Right atrium auricular region (tissue), 2 donors: Measurements from ENCODE around the gene BMPR1B. TPM values are rescaled to one million over a fixed set of nuclear protein-coding genes. Genes with fewer than 3 reads are reported as not detected.

Source experiments
- DNase-seq: peaks from one replicate; pipeline ENCODE4 v3.0.0-alpha.2; 2019; ENCODE audit warnings: low spot score
- H3K27ac ChIP-seq, 2 donors: fragments of 200-600 bp; sonication (generic); 1 replicate in 1 of 2; 2 replicates in 1 of 2; pipeline ENCODE4 v1.5.1; 2016 to 2019
- H3K27me3 ChIP-seq, 2 donors: fragments of 200-600 bp; sonication (generic); one replicate each; pipeline versions ENCODE4 v1.5.1 to v1.6.0; 2017 to 2019
- H3K36me3 ChIP-seq: fragments of 200-600 bp; sonication (generic); one replicate; pipeline ENCODE4 v1.5.1; 2016
- H3K4me1 ChIP-seq, 2 donors: fragments of 200-600 bp; sonication (generic); one replicate each; pipeline versions ENCODE4 v1.5.1 to v1.6.0; 2017 to 2019
- H3K4me3 ChIP-seq, 2 donors: fragments of 200-600 bp; sonication (generic); 1 replicate in 1 of 2; 2 replicates in 1 of 2; pipeline ENCODE4 v1.5.1; 2017 to 2019; ENCODE audit warnings: mild to moderate bottlenecking in 1 of 2, moderate library complexity in 1 of 2
- H3K9me3 ChIP-seq, 2 donors: fragments of 200-600 bp; sonication (generic); one replicate each; pipeline ENCODE4 v1.5.1; 2019
- total RNA-seq, 2 donors: library from RNA; depleted of rRNA; stranded (reverse); fragments of >200 nt; gene quantifications; one replicate each; pipeline ENCODE4 v1.1.0, GENCODE V29; 2016
- TF ChIP-seq, protein P1 (sequence below), 2 donors: fragments of 200-600 bp; sonication (generic); IDR thresholded peaks; one replicate each; pipeline ENCODE4 v1.5.1; 2019; ENCODE audit warnings: antibody characterized with exemption in 2 of 2

BMPR1B gene
- total RNA-seq, 2 donors from 2014 or later = 0.82 to 1.4 TPM

- Histone ChIP-seq H3K27me3 (no peaks in the 10 kb centered on the region), H3K9me3 (no peaks in the 10 kb centered on the region), H3K27ac (no peak overlapping the region), H3K4me1 (no peaks in the 10 kb centered on the region), H3K4me3 (no peak overlapping the region), H3K36me3 (no peaks in the 10 kb centered on the region)
- TF ChIP-seq, protein P1, sequence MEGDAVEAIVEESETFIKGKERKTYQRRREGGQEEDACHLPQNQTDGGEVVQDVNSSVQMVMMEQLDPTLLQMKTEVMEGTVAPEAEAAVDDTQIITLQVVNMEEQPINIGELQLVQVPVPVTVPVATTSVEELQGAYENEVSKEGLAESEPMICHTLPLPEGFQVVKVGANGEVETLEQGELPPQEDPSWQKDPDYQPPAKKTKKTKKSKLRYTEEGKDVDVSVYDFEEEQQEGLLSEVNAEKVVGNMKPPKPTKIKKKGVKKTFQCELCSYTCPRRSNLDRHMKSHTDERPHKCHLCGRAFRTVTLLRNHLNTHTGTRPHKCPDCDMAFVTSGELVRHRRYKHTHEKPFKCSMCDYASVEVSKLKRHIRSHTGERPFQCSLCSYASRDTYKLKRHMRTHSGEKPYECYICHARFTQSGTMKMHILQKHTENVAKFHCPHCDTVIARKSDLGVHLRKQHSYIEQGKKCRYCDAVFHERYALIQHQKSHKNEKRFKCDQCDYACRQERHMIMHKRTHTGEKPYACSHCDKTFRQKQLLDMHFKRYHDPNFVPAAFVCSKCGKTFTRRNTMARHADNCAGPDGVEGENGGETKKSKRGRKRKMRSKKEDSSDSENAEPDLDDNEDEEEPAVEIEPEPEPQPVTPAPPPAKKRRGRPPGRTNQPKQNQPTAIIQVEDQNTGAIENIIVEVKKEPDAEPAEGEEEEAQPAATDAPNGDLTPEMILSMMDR (IDR thresholded peaks at IDR 0.05) = no peak
- no peak for DNase-seq
Observed at GRCh38 chr4:94882756-94883155, 125.0 kb downstream of the BMPR1B start.

DNA sequence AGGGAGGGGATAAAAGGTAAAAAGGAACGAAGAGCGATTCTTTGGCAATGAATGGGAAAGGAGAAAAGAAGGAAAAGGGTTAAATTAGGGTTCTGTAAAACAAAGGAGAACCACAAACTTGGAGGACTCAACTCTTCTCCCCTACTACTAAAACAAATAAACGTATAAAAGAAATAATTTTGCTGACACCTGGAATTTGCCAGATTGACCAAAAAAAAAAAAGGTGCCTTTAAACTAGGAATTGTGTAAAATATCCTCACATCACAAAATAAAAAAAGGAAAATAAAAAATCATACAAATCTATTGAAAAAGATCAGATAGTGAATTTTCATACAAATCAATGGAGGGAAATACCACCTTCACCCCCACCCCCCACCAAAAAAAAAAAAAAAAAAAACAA is 129.3 kb downstream of the BMPR1B start:
- DNase-seq = no peak
- TF ChIP-seq, protein P1 (IDR thresholded peaks at IDR 0.05) = no peak
- Histone ChIP-seq H3K27ac (no peak overlapping the region), H3K27me3 (no peaks in the 10 kb centered on the region), H3K4me1 (no peaks in the 10 kb centered on the region), H3K4me3 (no peak overlapping the region), H3K9me3 (peaks cover 0 to 6% of the 10 kb centered on the region in 2 donors), H3K36me3 (no peaks in the 10 kb centered on the region)

- Histone ChIP-seq H3K36me3 (no peaks in the 10 kb centered on the region), H3K27me3 (no peaks in the 10 kb centered on the region), H3K4me1 (no peaks in the 10 kb centered on the region), H3K4me3 (no peak overlapping the region), H3K27ac (no peak overlapping the region), H3K9me3 (peaks cover 0 to 6% of the 10 kb centered on the region in 2 donors)
- no peak for DNase-seq
- TF ChIP-seq, protein P1 (IDR thresholded peaks at IDR 0.05) = no peak
Observed at GRCh38 chr4:94889523-94889922, 131.8 kb downstream of the BMPR1B start.

GRCh38 chr4:94889946-94890345 is 132.2 kb downstream of the BMPR1B start:
- H3K36me3 ChIP-seq = no peaks in the 10 kb centered on the region
- DNase-seq = no peak
- no peak overlapping the region for H3K4me3 ChIP-seq
- no peaks in the 10 kb centered on the region for H3K27me3 ChIP-seq
- peaks cover 0 to 6% of the 10 kb centered on the region in 2 donors for H3K9me3 ChIP-seq
- no peaks in the 10 kb centered on the region for H3K4me1 ChIP-seq
- H3K27ac ChIP-seq = no peak overlapping the region
- TF ChIP-seq, protein P1 (IDR thresholded peaks at IDR 0.05) = no peak

GRCh38 chr4:94890579-94890978 is 132.8 kb downstream of the BMPR1B start:
- Histone ChIP-seq H3K4me3 (no peak overlapping the region), H3K27ac (no peak overlapping the region), H3K27me3 (no peaks in the 10 kb centered on the region), H3K9me3 (peaks cover 0 to 6% of the 10 kb centered on the region in 2 donors), H3K4me1 (no peaks in the 10 kb centered on the region), H3K36me3 (no peaks in the 10 kb centered on the region)
- TF ChIP-seq, protein P1 (IDR thresholded peaks at IDR 0.05) = no peak
- DNase-seq = no peak

DNA sequence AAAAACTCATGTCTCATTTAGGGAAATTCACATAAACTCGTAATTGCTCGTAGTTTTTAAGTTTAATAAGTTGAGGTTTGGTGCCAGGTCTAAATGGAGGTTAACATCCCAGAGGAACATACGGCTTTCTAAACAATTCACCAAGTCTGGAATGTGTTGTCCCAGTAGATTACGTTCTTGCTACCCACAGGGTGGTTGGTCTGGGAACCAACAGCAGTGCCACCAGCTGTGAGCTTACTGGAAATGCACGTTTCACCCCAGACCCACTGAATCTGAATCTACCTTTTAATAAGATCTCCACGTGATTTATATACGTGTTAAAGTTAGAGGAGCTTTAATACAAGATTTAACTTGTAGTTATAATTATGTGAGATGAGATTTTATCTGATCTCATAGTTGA is 134.3 kb downstream of the BMPR1B start:
- H3K9me3 ChIP-seq = peaks cover 0 to 6% of the 10 kb centered on the region in 2 donors
- no peak overlapping the region for H3K27ac ChIP-seq
- TF ChIP-seq, protein P1 (IDR thresholded peaks at IDR 0.05) = no peak
- no peak for DNase-seq
- no peaks in the 10 kb centered on the region for H3K27me3 ChIP-seq
- H3K36me3 ChIP-seq = no peaks in the 10 kb centered on the region
- no peaks in the 10 kb centered on the region for H3K4me1 ChIP-seq
- H3K4me3 ChIP-seq = no peak overlapping the region
